BLaER1 treated with 17β-estradiol and CSF1 and Interleukin-3, amounts not matched to agents 10 nM and 100 nM (cell line): ENCODE data around the gene TMEM182.

Source experiments
- H3K27ac ChIP-seq, 11 experiments: shearing (Covaris generic); formaldehyde crosslinking; 2 replicates each; pipeline ENCODE4 v1.8.1; 2022
- H3K27me3 ChIP-seq, 11 experiments: shearing (Covaris generic); formaldehyde crosslinking; 2 replicates each; pipeline ENCODE4 v1.8.1; 2022
- H3K36me3 ChIP-seq, 11 experiments: shearing (Covaris generic); formaldehyde crosslinking; 2 replicates each; pipeline ENCODE4 v1.8.1; 2022
- H3K4me1 ChIP-seq, 10 experiments: shearing (Covaris generic); formaldehyde crosslinking; 2 replicates each; pipeline ENCODE4 v1.8.1; 2022
- H3K4me2 ChIP-seq, 11 experiments: shearing (Covaris generic); formaldehyde crosslinking; 2 replicates each; pipeline ENCODE4 v1.8.1; 2022
- H3K4me3 ChIP-seq, 10 experiments: shearing (Covaris generic); formaldehyde crosslinking; 2 replicates each; pipeline ENCODE4 v1.8.1; 2022
- H3K9ac ChIP-seq, 11 experiments: shearing (Covaris generic); formaldehyde crosslinking; 2 replicates each; pipeline ENCODE4 v1.8.1; 2022
- H3K9me3 ChIP-seq, 11 experiments: shearing (Covaris generic); formaldehyde crosslinking; replicated peaks in 1 of 11; 2 replicates each; pipeline ENCODE4 v1.8.1; 2022
- H4K20me1 ChIP-seq, 11 experiments: shearing (Covaris generic); formaldehyde crosslinking; 2 replicates each; pipeline ENCODE4 v1.8.1; 2022
- Cebpa-rat ChIP-seq, 11 experiments: shearing (Covaris generic); IDR thresholded peaks; 2 replicates each; pipeline ENCODE4 v1.8.1; 2022

Gene TMEM182

GRCh38 chr2:102790091-102790455 is 28.2 kb downstream of the TMEM182 start:
- H3K4me1 ChIP-seq, result peaks cover 0 to 5% (median 0%) of the 10 kb centered on the region in 10 experiments; a peak in 2 of 20 replicates
- H3K27ac ChIP-seq, result no peak overlapping the region
- H3K4me2 ChIP-seq, result no peak overlapping the region
- H3K27me3 ChIP-seq, result no peaks in the 10 kb centered on the region
- H3K36me3 ChIP-seq, result peaks cover 0 to 13% (median 0%) of the 10 kb centered on the region in 11 experiments; a peak in 3 of 22 replicates
- no peaks in the 10 kb centered on the region for H4K20me1 ChIP-seq
- H3K9ac ChIP-seq, result no peak overlapping the region
- H3K4me3 ChIP-seq, result no peak overlapping the region
- H3K9me3 ChIP-seq, result no peaks in the 10 kb centered on the region
- no peak for TF ChIP-seq Cebpa-rat (IDR thresholded peaks at IDR 0.05)

GRCh38 chr2:102792568-102793208 is 30.9 kb downstream of the TMEM182 start:
- Histone ChIP-seq H3K4me3 (no peak overlapping the region), H3K4me2 (peak overlapping the region in 2 of 11 experiments; percentile 4 to 23; a peak in 1 of 22 replicates), H3K4me1 (peaks cover 0 to 5% (median 0%) of the 10 kb centered on the region in 10 experiments; a peak in 2 of 20 replicates), H3K9me3 (peaks cover 5 to 14% (median 7%) of the 10 kb centered on the region in 11 experiments; a peak in 21 of 22 replicates), H4K20me1 (no peaks in the 10 kb centered on the region), H3K27me3 (no peaks in the 10 kb centered on the region), H3K9ac (no peak overlapping the region), H3K36me3 (peaks cover 0 to 7% (median 2%) of the 10 kb centered on the region in 11 experiments; a peak in 16 of 22 replicates), H3K27ac (no peak overlapping the region)
- no peak for TF ChIP-seq Cebpa-rat (IDR thresholded peaks at IDR 0.05)

GRCh38 chr2:102795641-102796040 is 33.8 kb downstream of the TMEM182 start:
- no peak overlapping the region for H3K9ac ChIP-seq
- no peak overlapping the region for H3K4me3 ChIP-seq
- no peak for TF ChIP-seq Cebpa-rat (IDR thresholded peaks at IDR 0.05)
- peaks cover 33 to 43% (median 36%) of the 10 kb centered on the region in 11 experiments for H3K9me3 ChIP-seq
- no peak overlapping the region for H3K4me2 ChIP-seq
- no peaks in the 10 kb centered on the region for H4K20me1 ChIP-seq
- peaks cover 24 to 34% (median 32%) of the 10 kb centered on the region in 11 experiments for H3K36me3 ChIP-seq
- no peak overlapping the region for H3K27ac ChIP-seq
- H3K27me3 ChIP-seq, result no peaks in the 10 kb centered on the region
- H3K4me1 ChIP-seq, result peaks cover 0 to 5% (median 0%) of the 10 kb centered on the region in 10 experiments; a peak in 2 of 20 replicates

DNA sequence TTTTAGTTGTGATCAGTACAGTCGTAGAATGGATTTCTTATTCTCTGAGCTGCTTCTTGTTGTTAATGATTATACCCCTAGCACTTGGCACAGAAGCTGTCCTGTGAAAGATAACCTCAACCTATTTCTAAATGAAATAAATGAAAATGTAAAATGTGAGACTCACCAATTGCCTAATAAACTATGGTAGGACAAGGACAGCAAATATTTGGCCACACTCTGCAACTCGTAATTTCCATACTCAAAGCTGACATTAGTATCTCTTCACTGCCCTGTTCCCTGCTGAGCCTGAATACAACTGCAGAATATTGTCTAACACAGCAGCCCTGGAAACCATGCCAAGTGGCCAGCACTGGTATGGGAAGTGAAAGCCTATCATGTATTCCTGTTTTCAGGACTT is 34.5 kb downstream of the TMEM182 start:
- Histone ChIP-seq H4K20me1 (no peaks in the 10 kb centered on the region), H3K9ac (no peak overlapping the region), H3K4me3 (no peak overlapping the region), H3K4me2 (no peak overlapping the region), H3K27ac (no peak overlapping the region), H3K9me3 (peaks cover 40 to 50% (median 43%) of the 10 kb centered on the region in 11 experiments), H3K27me3 (no peaks in the 10 kb centered on the region), H3K36me3 (peaks cover 30 to 41% (median 39%) of the 10 kb centered on the region in 11 experiments), H3K4me1 (peaks cover 0 to 5% (median 0%) of the 10 kb centered on the region in 10 experiments; a peak in 2 of 20 replicates)
- no peak for TF ChIP-seq Cebpa-rat (IDR thresholded peaks at IDR 0.05)

- Histone ChIP-seq H3K27ac (no peak overlapping the region), H3K9me3 (peaks cover 51 to 62% (median 54%) of the 10 kb centered on the region in 11 experiments), H3K36me3 (peaks cover 41 to 53% (median 50%) of the 10 kb centered on the region in 11 experiments), H3K4me2 (no peak overlapping the region), H3K9ac (no peak overlapping the region), H4K20me1 (no peaks in the 10 kb centered on the region), H3K27me3 (no peaks in the 10 kb centered on the region; a peak in 1 of 22 replicates), H3K4me1 (peaks cover 0 to 4% (median 0%) of the 10 kb centered on the region in 10 experiments; a peak in 2 of 20 replicates), H3K4me3 (no peak overlapping the region)
- no peak for TF ChIP-seq Cebpa-rat (IDR thresholded peaks at IDR 0.05)
These were observed 35.7 kb downstream of the TMEM182 start for GRCh38 chr2:102797486-102797885.

GRCh38 chr2:102798181-102798580 is 36.4 kb downstream of the TMEM182 start:
- Histone ChIP-seq H3K9ac (no peak overlapping the region), H3K4me1 (peaks cover 0 to 4% (median 4%) of the 10 kb centered on the region in 10 experiments; a peak in 17 of 20 replicates), H3K27ac (no peak overlapping the region), H3K4me3 (no peak overlapping the region), H3K4me2 (no peak overlapping the region), H3K27me3 (no peaks in the 10 kb centered on the region; a peak in 1 of 22 replicates), H4K20me1 (no peaks in the 10 kb centered on the region), H3K9me3 (peaks cover 58 to 69% (median 61%) of the 10 kb centered on the region in 11 experiments), H3K36me3 (peaks cover 45 to 57% (median 52%) of the 10 kb centered on the region in 11 experiments)
- no peak for TF ChIP-seq Cebpa-rat (IDR thresholded peaks at IDR 0.05)

DNA sequence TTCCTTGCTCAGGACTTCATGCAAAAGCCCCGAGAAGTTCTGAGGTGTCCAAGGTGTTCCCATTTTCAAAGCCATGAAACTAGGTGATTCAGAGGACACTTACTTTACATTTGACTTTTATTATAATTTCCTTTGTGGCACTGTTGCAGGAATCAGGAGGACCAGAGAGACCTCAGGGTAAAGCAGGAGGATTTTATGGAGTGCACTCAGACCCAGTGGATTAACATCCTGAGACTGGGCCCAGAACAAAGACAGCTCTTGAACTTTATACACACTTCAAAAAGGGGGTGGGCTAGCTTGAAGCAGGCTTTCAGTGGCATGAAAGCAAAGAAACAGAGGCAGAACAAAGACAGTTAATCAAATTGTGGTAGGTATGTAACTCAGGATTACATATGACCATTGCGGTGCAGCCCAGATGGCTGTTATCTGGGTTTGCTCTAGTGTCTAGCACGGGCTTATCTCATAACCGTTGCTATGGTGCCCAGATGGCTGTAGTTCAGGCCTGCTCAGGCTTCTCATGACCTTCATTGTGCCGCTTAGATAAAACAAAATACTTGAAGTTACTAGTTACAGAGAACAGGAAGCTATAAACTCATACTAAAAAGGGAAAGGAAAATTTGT is 39.4 kb downstream of the TMEM182 start:
- Histone ChIP-seq H3K36me3 (peaks cover 45 to 63% (median 56%) of the 10 kb centered on the region in 11 experiments), H4K20me1 (no peaks in the 10 kb centered on the region), H3K4me3 (peak overlapping the region in 2 of 10 experiments; percentile 15 to 31; a peak in 4 of 20 replicates), H3K27me3 (no peaks in the 10 kb centered on the region; a peak in 1 of 22 replicates), H3K9me3 (peaks cover 69 to 81% (median 76%) of the 10 kb centered on the region in 11 experiments), H3K4me2 (no peak overlapping the region), H3K4me1 (peaks cover 0 to 12% (median 11%) of the 10 kb centered on the region in 10 experiments; a peak in 17 of 20 replicates), H3K9ac (no peak overlapping the region), H3K27ac (no peak overlapping the region)
- no peak for TF ChIP-seq Cebpa-rat (IDR thresholded peaks at IDR 0.05)

- H3K36me3 ChIP-seq, result peaks cover 45 to 63% (median 56%) of the 10 kb centered on the region in 11 experiments
- peaks cover 0 to 12% (median 11%) of the 10 kb centered on the region in 10 experiments; a peak in 17 of 20 replicates for H3K4me1 ChIP-seq
- H4K20me1 ChIP-seq, result no peaks in the 10 kb centered on the region
- H3K27me3 ChIP-seq, result no peaks in the 10 kb centered on the region; a peak in 1 of 22 replicates
- H3K27ac ChIP-seq, result no peak overlapping the region
- no peak overlapping the region for H3K9ac ChIP-seq
- H3K9me3 ChIP-seq, result peaks cover 67 to 79% (median 73%) of the 10 kb centered on the region in 11 experiments
- H3K4me2 ChIP-seq, result no peak overlapping the region
- H3K4me3 ChIP-seq, result peak overlapping the region in 3 of 10 experiments; percentile 15 to 31 (median 25); a peak in 6 of 20 replicates
- no peak for TF ChIP-seq Cebpa-rat (IDR thresholded peaks at IDR 0.05)
These were observed 40.2 kb downstream of the TMEM182 start for GRCh38 chr2:102801858-102802699.
